ENCODE measurements around the gene ASAP3.

The ASAP3 gene

GRCh38 chr1:23477359-23478144, 6.4 kb downstream of the ASAP3 start:
- DNase-seq (ENCODE audit: low read depth), result no peak

- peak; percentile 59 for DNase-seq (ENCODE audit: low read depth)
Measured at GRCh38 chr1:23475641-23476040, 8.3 kb downstream of the ASAP3 start.

GRCh38 chr1:23475134-23475628, 8.8 kb downstream of the ASAP3 start:
- DNase-seq (ENCODE audit: low read depth), result peak; percentile 68

GRCh38 chr1:23473037-23473800, 10.8 kb downstream of the ASAP3 start:
- no peak for DNase-seq (ENCODE audit: low read depth)

- no peak for DNase-seq (ENCODE audit: low read depth)
Measured at GRCh38 chr1:23472351-23473036, 11.5 kb downstream of the ASAP3 start.

GRCh38 chr1:23471473-23472075, 12.4 kb downstream of the ASAP3 start:
- DNase-seq (ENCODE audit: low read depth), result no peak

- DNase-seq (ENCODE audit: low read depth), result peak; percentile 56
Measured at GRCh38 chr1:23470282-23471070, 13.5 kb downstream of the ASAP3 start.

GRCh38 chr1:23469372-23469982, 14.5 kb downstream of the ASAP3 start:
- no peak for DNase-seq (ENCODE audit: low read depth)

- no peak for DNase-seq (ENCODE audit: low read depth)
Measured at GRCh38 chr1:23466423-23466989, 17.5 kb downstream of the ASAP3 start.

GRCh38 chr1:23463286-23463685, 20.7 kb downstream of the ASAP3 start:
- DNase-seq (ENCODE audit: low read depth), result no peak

- no peak for DNase-seq (ENCODE audit: low read depth)
Measured at GRCh38 chr1:23462766-23463165, 21.2 kb downstream of the ASAP3 start.

GRCh38 chr1:23461050-23461449, 22.9 kb downstream of the ASAP3 start:
- DNase-seq (ENCODE audit: low read depth), result no peak

- no peak for DNase-seq (ENCODE audit: low read depth)
Measured at GRCh38 chr1:23460519-23460918, 23.5 kb downstream of the ASAP3 start.

- no peak for DNase-seq (ENCODE audit: low read depth)
Measured at GRCh38 chr1:23459338-23459757, 24.6 kb downstream of the ASAP3 start.

- no peak for DNase-seq (ENCODE audit: low read depth)
Measured at GRCh38 chr1:23456226-23456625, 27.8 kb downstream of the ASAP3 start.

- no peak for DNase-seq (ENCODE audit: low read depth)
Measured at GRCh38 chr1:23453455-23454000, 30.5 kb downstream of the ASAP3 start.

GRCh38 chr1:23452011-23452411, 32.0 kb downstream of the ASAP3 start:
- DNase-seq (ENCODE audit: low read depth), result peak; percentile 21

GRCh38 chr1:23451441-23451840, 32.5 kb downstream of the ASAP3 start:
- no peak for DNase-seq (ENCODE audit: low read depth)

GRCh38 chr1:23450894-23451293, 33.1 kb downstream of the ASAP3 start:
- no peak for DNase-seq (ENCODE audit: low read depth)

- DNase-seq (ENCODE audit: low read depth), result peak; percentile 23
Measured at GRCh38 chr1:23449958-23450357, 34.0 kb downstream of the ASAP3 start.
